Measurements from ENCODE around the gene DACH1. TPM values are rescaled to one million over a fixed set of nuclear protein-coding genes. Genes with fewer than 3 reads are reported as not detected.

The DACH1 gene
- total RNA-seq, 2 donors from 2014 or later, result 0.14 to 0.17 TPM

DNA sequence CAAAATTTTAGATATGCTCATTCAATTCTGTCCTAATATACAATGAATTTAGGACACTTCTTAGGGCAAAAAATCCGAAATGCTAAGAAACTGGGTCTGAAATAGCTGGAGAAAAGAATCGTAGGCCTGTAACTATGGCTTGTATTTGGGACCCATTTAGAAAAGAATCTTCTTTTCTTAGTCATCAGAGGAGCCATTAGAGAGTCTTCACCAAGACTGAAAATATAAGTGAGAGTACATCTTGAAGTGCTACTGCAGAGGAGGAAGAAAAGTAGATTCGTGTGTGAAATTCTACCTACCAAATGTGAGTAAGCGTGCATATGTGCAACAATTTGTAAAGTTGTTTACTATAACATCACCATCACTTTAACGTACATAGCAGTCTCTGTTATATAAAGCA lies 8.8 kb upstream of the DACH1 start:
- DNase-seq, result no peak
- H3K4me1 Mint-ChIP-seq (ENCODE audit: low read depth), result peaks cover 6% of the 10 kb centered on the region
- peaks cover 14% of the 10 kb centered on the region for H3K27me3 Mint-ChIP-seq (ENCODE audit: low read depth)
- H3K9me3 Mint-ChIP-seq, result no peaks in the 10 kb centered on the region
- no peak for ATAC-seq (replicated peaks in 1 of 2)
- H3K4me3 Mint-ChIP-seq, result no peak overlapping the region
- H3K27ac Mint-ChIP-seq, result no peak overlapping the region
- no peaks in the 10 kb centered on the region for H3K36me3 Mint-ChIP-seq (ENCODE audit: insufficient read depth in 2 of 2)

- Mint-ChIP-seq H3K27me3 (ENCODE audit: low read depth) (peaks cover 28% of the 10 kb centered on the region), H3K4me1 (ENCODE audit: low read depth) (peaks cover 6% of the 10 kb centered on the region), H3K4me3 (no peak overlapping the region), H3K36me3 (ENCODE audit: insufficient read depth in 2 of 2) (no peaks in the 10 kb centered on the region), H3K9me3 (no peaks in the 10 kb centered on the region), H3K27ac (no peak overlapping the region)
- DNase-seq (no peak), ATAC-seq (replicated peaks in 1 of 2) (no peak)
Measured at GRCh38 chr13:71874458-71874857, 7.5 kb upstream of the DACH1 start.

DNA sequence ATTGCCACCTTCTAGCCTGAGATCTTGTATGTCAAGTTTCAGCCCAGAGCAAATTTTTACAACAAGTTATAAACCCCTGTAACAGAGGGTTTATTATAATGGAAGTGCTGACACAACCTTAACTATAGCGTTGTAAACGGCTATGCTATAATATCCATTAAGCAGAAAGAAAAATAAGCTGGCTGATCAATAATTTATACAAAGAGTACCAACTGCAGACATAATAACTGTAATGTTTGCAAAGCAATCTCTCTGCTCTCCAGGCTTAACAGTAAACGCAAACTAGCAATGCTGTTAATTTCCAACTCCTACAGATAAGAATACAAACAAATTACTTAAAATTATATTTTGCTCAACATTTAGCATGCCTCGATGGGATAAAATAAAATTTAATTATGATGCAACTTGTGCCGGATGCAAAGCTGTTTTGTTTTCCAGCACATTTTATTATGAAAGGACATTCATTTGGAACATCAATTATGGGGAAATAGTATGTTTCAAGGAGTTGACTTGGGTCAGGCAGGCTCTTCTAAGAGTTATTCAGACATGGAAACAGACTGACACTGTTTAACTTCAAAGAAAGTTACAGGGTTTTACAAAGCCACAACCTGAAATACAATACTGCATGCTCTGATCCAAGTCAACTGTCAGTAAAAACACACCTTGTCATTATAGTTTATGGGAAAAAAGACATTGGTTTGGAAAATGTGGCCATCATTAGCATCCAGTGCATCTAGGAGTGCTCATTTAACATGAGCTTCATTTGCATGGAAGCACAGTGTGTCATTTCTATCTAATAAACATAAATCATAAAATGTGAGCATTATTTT lies 6.6 kb upstream of the DACH1 start:
- no peak overlapping the region for H3K4me3 Mint-ChIP-seq
- H3K9me3 Mint-ChIP-seq, result no peaks in the 10 kb centered on the region
- no peak overlapping the region for H3K27ac Mint-ChIP-seq
- peaks cover 6% of the 10 kb centered on the region for H3K4me1 Mint-ChIP-seq (ENCODE audit: low read depth)
- H3K27me3 Mint-ChIP-seq (ENCODE audit: low read depth), result peaks cover 34% of the 10 kb centered on the region
- DNase-seq (no peak), ATAC-seq (replicated peaks in 1 of 2) (no peak)
- no peaks in the 10 kb centered on the region for H3K36me3 Mint-ChIP-seq (ENCODE audit: insufficient read depth in 2 of 2)

- Mint-ChIP-seq H3K27ac (no peak overlapping the region), H3K9me3 (no peaks in the 10 kb centered on the region), H3K36me3 (ENCODE audit: insufficient read depth in 2 of 2) (no peaks in the 10 kb centered on the region), H3K4me3 (no peak overlapping the region), H3K4me1 (ENCODE audit: low read depth) (peaks cover 5% of the 10 kb centered on the region), H3K27me3 (ENCODE audit: low read depth) (peaks cover 49% of the 10 kb centered on the region)
- ATAC-seq (replicated peaks in 1 of 2), result no peak
- DNase-seq, result no peak
Measured at GRCh38 chr13:71871844-71872243, 4.8 kb upstream of the DACH1 start.

DNA sequence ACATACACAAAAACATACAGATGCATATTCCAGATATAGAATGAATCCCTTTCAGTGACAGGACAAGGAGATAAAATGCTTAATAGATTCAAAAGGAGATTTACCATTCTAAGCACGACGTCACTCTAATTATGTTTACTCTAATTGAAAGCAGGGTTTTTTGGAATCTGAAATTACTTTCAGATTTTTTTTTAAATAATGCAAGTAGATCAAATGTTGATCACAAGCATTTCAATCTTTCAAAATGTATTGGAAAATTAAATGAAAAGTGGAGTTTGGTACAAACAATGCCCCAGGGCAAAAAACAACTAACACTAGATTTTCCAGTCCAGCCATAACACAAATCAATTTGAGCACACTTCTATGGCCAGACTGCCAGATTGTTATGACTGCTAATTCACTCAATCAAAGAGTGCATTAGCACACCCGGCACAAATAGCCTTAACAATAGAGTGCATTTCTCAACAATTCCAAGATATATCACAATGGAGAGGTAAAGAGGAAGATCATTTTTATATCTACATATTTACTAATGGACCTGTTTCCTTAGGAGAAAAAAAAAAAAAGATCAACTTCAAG lies 4.3 kb upstream of the DACH1 start:
- DNase-seq (no peak), ATAC-seq (replicated peaks in 1 of 2) (no peak)
- no peaks in the 10 kb centered on the region for H3K36me3 Mint-ChIP-seq (ENCODE audit: insufficient read depth in 2 of 2)
- H3K9me3 Mint-ChIP-seq, result no peaks in the 10 kb centered on the region
- H3K4me3 Mint-ChIP-seq, result no peak overlapping the region
- peaks cover 6% of the 10 kb centered on the region for H3K4me1 Mint-ChIP-seq (ENCODE audit: low read depth)
- H3K27ac Mint-ChIP-seq, result no peak overlapping the region
- H3K27me3 Mint-ChIP-seq (ENCODE audit: low read depth), result peaks cover 53% of the 10 kb centered on the region

DNA sequence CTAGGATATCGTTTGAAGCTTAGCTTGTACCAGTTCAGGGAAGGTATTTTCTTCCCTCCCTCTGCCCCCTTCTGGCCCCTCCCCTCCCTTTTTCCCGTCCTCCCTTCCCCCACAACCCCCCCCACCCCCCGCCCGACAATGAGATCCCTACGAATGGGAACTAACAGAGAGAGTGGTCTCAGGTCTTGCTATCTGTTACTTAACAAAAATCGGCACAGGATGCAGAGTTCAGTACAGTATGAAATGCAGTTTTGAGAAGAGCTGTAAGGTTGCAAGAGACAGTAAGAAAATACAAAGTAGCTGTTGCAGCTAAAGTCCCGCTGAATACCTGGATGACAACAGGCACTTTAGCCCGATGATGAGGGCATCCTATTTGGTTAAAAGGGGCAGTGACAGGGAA lies 3.1 kb upstream of the DACH1 start:
- Mint-ChIP-seq H3K9me3 (no peaks in the 10 kb centered on the region), H3K27me3 (ENCODE audit: low read depth) (peaks cover 55% of the 10 kb centered on the region), H3K27ac (no peak overlapping the region), H3K36me3 (ENCODE audit: insufficient read depth in 2 of 2) (no peaks in the 10 kb centered on the region), H3K4me3 (no peak overlapping the region), H3K4me1 (ENCODE audit: low read depth) (peaks cover 7% of the 10 kb centered on the region)
- DNase-seq, result no peak
- no peak for ATAC-seq (replicated peaks in 1 of 2)

DNA sequence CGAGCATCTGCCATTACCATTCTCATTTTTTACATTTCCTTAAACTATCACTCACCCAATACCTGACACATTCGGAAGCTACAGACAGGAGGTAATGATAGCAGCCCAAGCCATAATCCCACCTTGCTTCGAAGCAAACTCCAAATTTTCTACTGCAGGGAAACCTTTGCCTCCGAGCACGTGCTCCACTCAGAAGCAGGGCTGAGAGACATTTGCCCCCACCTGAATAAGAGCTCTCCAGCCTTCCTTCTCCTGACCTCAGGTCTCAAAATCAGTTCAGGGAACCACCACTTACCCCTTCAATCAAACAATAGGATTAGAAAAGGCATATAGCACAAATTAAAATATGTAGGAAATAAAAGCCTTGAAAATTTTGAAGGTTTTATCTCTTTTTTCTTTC lies 2.3 kb upstream of the DACH1 start:
- DNase-seq (no peak), ATAC-seq (replicated peaks in 1 of 2) (no peak)
- H3K4me3 Mint-ChIP-seq, result no peak overlapping the region
- H3K27me3 Mint-ChIP-seq (ENCODE audit: low read depth), result peaks cover 63% of the 10 kb centered on the region
- peaks cover 3 to 4% of the 10 kb centered on the region in 2 donors for H3K36me3 Mint-ChIP-seq (ENCODE audit: insufficient read depth in 2 of 2)
- H3K9me3 Mint-ChIP-seq, result no peaks in the 10 kb centered on the region
- H3K4me1 Mint-ChIP-seq (ENCODE audit: low read depth), result peaks cover 15% of the 10 kb centered on the region
- no peak overlapping the region for H3K27ac Mint-ChIP-seq

GRCh38 chr13:71866335-71867130 lies 471 bp downstream of the DACH1 start:
- DNase-seq, result peak; percentile 23 to 43
- Mint-ChIP-seq H3K4me3 (peak overlapping the region; percentile 77 to 90), H3K4me1 (ENCODE audit: low read depth) (peaks cover 22% of the 10 kb centered on the region), H3K27ac (no peak overlapping the region), H3K9me3 (no peaks in the 10 kb centered on the region), H3K36me3 (ENCODE audit: insufficient read depth in 2 of 2) (peaks cover 3 to 4% of the 10 kb centered on the region in 2 donors), H3K27me3 (ENCODE audit: low read depth) (peaks cover 75% of the 10 kb centered on the region)
- ATAC-seq (replicated peaks in 1 of 2), result peak; percentile 51 to 55

GRCh38 chr13:71865874-71866334 lies 1.1 kb downstream of the DACH1 start:
- H3K27ac Mint-ChIP-seq, result no peak overlapping the region

DNA sequence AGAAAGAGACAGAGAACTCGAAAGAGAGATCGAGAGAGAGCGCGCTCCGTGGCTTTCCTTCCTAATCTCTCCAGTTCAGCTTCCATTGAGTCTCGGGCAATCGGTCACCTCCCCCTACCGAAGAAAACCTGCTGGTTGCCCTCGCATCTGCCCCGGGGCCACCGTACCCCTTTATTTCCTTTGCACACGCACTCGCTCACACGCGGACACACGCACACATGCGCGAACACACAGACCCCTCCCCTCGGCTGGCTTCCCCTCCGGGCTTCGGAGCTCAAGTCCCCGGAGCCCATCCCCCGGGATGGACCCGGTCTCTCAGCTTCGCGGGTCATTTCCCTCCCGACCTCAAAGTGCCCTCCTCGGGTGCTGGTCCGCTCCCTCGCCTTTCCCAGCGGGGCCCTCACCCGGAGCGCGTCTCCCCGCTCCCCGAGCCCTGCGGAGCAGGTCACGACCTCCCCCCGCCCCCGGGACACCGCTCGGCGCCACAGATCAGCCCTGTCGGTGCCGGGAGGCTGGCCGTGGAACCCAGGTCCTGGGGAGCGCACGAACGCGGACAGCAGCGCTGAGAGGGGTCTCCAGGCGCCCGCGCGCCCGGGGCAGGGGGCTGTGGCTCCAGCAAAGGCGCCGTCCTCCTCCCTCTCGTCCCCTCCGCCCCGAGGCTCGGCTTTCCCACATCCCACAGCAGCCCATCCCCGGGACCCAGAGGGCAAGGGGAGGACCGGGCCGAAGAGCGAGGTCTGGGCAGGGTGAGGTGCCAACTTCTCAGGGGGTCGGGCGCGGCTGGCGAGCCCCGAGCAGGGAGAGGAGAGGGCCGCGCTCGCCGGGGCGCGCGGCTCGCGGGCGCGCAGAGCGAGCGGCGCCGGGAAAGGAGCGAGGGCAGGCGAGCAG lies 1.8 kb downstream of the DACH1 start:
- peaks cover 22% of the 10 kb centered on the region for H3K4me1 Mint-ChIP-seq (ENCODE audit: low read depth)
- DNase-seq (peak; percentile 1 to 18), ATAC-seq (replicated peaks in 1 of 2) (peak; percentile 32 to 39)
- peak overlapping the region; percentile 90 to 91 for H3K4me3 Mint-ChIP-seq
- peaks cover 63% of the 10 kb centered on the region for H3K27me3 Mint-ChIP-seq (ENCODE audit: low read depth)
- H3K36me3 Mint-ChIP-seq (ENCODE audit: insufficient read depth in 2 of 2), result peaks cover 3 to 4% of the 10 kb centered on the region in 2 donors
- H3K9me3 Mint-ChIP-seq, result no peaks in the 10 kb centered on the region
- H3K27ac Mint-ChIP-seq, result peak overlapping the region; percentile 71

More at GRCh38 chr13:71865874-71866334, 1.1 kb downstream of the DACH1 start:
- DNase-seq, result peak in 1 of 2 donors; percentile 2
- Mint-ChIP-seq H3K4me3 (peak overlapping the region; percentile 55 to 90), H3K36me3 (ENCODE audit: insufficient read depth in 2 of 2) (peaks cover 3 to 4% of the 10 kb centered on the region in 2 donors), H3K9me3 (no peaks in the 10 kb centered on the region), H3K27me3 (ENCODE audit: low read depth) (peaks cover 68% of the 10 kb centered on the region), H3K4me1 (ENCODE audit: low read depth) (peaks cover 22% of the 10 kb centered on the region)
- ATAC-seq (replicated peaks in 1 of 2), result peak; percentile 19

- H3K27ac Mint-ChIP-seq, result peak overlapping the region; percentile 71
- peak; percentile 61 to 71 for ATAC-seq (replicated peaks in 1 of 2)
- H3K4me1 Mint-ChIP-seq (ENCODE audit: low read depth), result peaks cover 22% of the 10 kb centered on the region
- peaks cover 54% of the 10 kb centered on the region for H3K27me3 Mint-ChIP-seq (ENCODE audit: low read depth)
- H3K9me3 Mint-ChIP-seq, result no peaks in the 10 kb centered on the region
- H3K4me3 Mint-ChIP-seq, result peak overlapping the region; percentile 90 to 91
- H3K36me3 Mint-ChIP-seq (ENCODE audit: insufficient read depth in 2 of 2), result peaks cover 3 to 4% of the 10 kb centered on the region in 2 donors
- peak; percentile 6 to 53 for DNase-seq
Measured at GRCh38 chr13:71864094-71864985, 2.7 kb downstream of the DACH1 start.

Data from activated T-cell treated with anti-CD3 and anti-CD28 coated beads, Interleukin-2, amount 50 U/mL, for 72 hours (primary cell).